Mucosa of rectum (tissue), 2 donors: ENCODE results near the gene SHC3.

Source experiments
- H3K27ac ChIP-seq, 2 donors: one replicate each; pipeline ENCODE4 v1.7.0; 2013; ENCODE audit warnings: inconsistent platforms in 2 of 2, low read depth in 2 of 2, low read length in 2 of 2
- H3K27me3 ChIP-seq, 2 donors: one replicate each; pipeline ENCODE4 v1.7.0; 2013; ENCODE audit warnings: low read length in 2 of 2; ENCODE audit not compliant: control insufficient read depth in 2 of 2, insufficient read depth in 2 of 2
- H3K36me3 ChIP-seq, 2 donors: one replicate each; pipeline ENCODE4 v1.7.0; 2013; ENCODE audit warnings: low read length in 2 of 2; ENCODE audit not compliant: control insufficient read depth in 2 of 2, insufficient read depth in 2 of 2
- H3K4me1 ChIP-seq, 2 donors: one replicate each; pipeline ENCODE4 v1.7.0; 2013; ENCODE audit warnings: low read length in 2 of 2, mild to moderate bottlenecking in 1 of 2; ENCODE audit not compliant: control insufficient read depth in 2 of 2, insufficient read depth in 2 of 2
- H3K4me3 ChIP-seq, 2 donors: one replicate each; pipeline ENCODE4 v1.7.0; 2013; ENCODE audit warnings: low read length in 2 of 2
- H3K9ac ChIP-seq, 2 donors: one replicate each; pipeline ENCODE4 v1.7.0; 2013; ENCODE audit warnings: low read length in 2 of 2, low read depth in 1 of 2, mild to moderate bottlenecking in 1 of 2
- H3K9me3 ChIP-seq, 2 donors: one replicate each; pipeline ENCODE4 v1.7.0; 2013; ENCODE audit warnings: low read length in 2 of 2; ENCODE audit not compliant: control insufficient read depth in 2 of 2
- donor health status: healthy.
- donor health status: Normal muscosa, but diverticular disease.

SHC3 gene

GRCh38 chr9:88984543-88984883 lies 194.1 kb downstream of the SHC3 start:
- Histone ChIP-seq H3K9ac (no peak overlapping the region), H3K36me3 (no peaks in the 10 kb centered on the region), H3K27me3 (no peaks in the 10 kb centered on the region)

GRCh38 chr9:88983865-88984542 lies 194.6 kb downstream of the SHC3 start:
- no peaks in the 10 kb centered on the region for H3K4me1 ChIP-seq
- H3K27me3 ChIP-seq = no peaks in the 10 kb centered on the region
- H3K9me3 ChIP-seq = no peaks in the 10 kb centered on the region
- no peak overlapping the region for H3K4me3 ChIP-seq
- no peak overlapping the region for H3K27ac ChIP-seq
- H3K36me3 ChIP-seq = no peaks in the 10 kb centered on the region
- no peak overlapping the region for H3K9ac ChIP-seq

More at GRCh38 chr9:88984543-88984883, 194.1 kb downstream of the SHC3 start:
- no peaks in the 10 kb centered on the region for H3K4me1 ChIP-seq
- H3K9me3 ChIP-seq = no peaks in the 10 kb centered on the region
- H3K4me3 ChIP-seq = no peak overlapping the region
- H3K27ac ChIP-seq = no peak overlapping the region

- Histone ChIP-seq H3K9me3 (no peaks in the 10 kb centered on the region), H3K27ac (no peak overlapping the region), H3K9ac (no peak overlapping the region), H3K4me1 (peaks cover 0 to 2% of the 10 kb centered on the region in 2 donors), H3K4me3 (no peak overlapping the region), H3K27me3 (no peaks in the 10 kb centered on the region), H3K36me3 (no peaks in the 10 kb centered on the region)
These were observed 197.8 kb downstream of the SHC3 start for GRCh38 chr9:88980740-88981203.

- Histone ChIP-seq H3K4me3 (no peak overlapping the region), H3K36me3 (no peaks in the 10 kb centered on the region), H3K9ac (no peak overlapping the region), H3K4me1 (peaks cover 0 to 2% of the 10 kb centered on the region in 2 donors), H3K27ac (no peak overlapping the region), H3K27me3 (no peaks in the 10 kb centered on the region), H3K9me3 (no peaks in the 10 kb centered on the region)
These were observed 198.8 kb downstream of the SHC3 start for GRCh38 chr9:88979791-88980190.

- Histone ChIP-seq H3K36me3 (no peaks in the 10 kb centered on the region), H3K4me3 (no peak overlapping the region), H3K27me3 (no peaks in the 10 kb centered on the region), H3K9me3 (no peaks in the 10 kb centered on the region), H3K4me1 (peaks cover 0 to 2% of the 10 kb centered on the region in 2 donors), H3K27ac (no peak overlapping the region), H3K9ac (no peak overlapping the region)
These were observed 199.6 kb downstream of the SHC3 start for GRCh38 chr9:88979021-88979420.

GRCh38 chr9:88978034-88978433 lies 200.6 kb downstream of the SHC3 start:
- no peaks in the 10 kb centered on the region for H3K9me3 ChIP-seq
- no peak overlapping the region for H3K27ac ChIP-seq
- H3K36me3 ChIP-seq = no peaks in the 10 kb centered on the region
- H3K27me3 ChIP-seq = no peaks in the 10 kb centered on the region
- peaks cover 0 to 2% of the 10 kb centered on the region in 2 donors for H3K4me1 ChIP-seq
- H3K4me3 ChIP-seq = no peak overlapping the region
- no peak overlapping the region for H3K9ac ChIP-seq

GRCh38 chr9:88976890-88977257 lies 201.7 kb downstream of the SHC3 start:
- H3K27me3 ChIP-seq = no peaks in the 10 kb centered on the region
- H3K36me3 ChIP-seq = no peaks in the 10 kb centered on the region
- no peaks in the 10 kb centered on the region for H3K9me3 ChIP-seq
- no peak overlapping the region for H3K27ac ChIP-seq
- H3K9ac ChIP-seq = no peak overlapping the region
- no peak overlapping the region for H3K4me3 ChIP-seq
- peaks cover 0 to 2% of the 10 kb centered on the region in 2 donors for H3K4me1 ChIP-seq

- no peak overlapping the region for H3K9ac ChIP-seq
- no peaks in the 10 kb centered on the region for H3K9me3 ChIP-seq
- H3K4me1 ChIP-seq = peaks cover 0 to 2% of the 10 kb centered on the region in 2 donors
- no peak overlapping the region for H3K4me3 ChIP-seq
- H3K27me3 ChIP-seq = no peaks in the 10 kb centered on the region
- H3K36me3 ChIP-seq = no peaks in the 10 kb centered on the region
- no peak overlapping the region for H3K27ac ChIP-seq
These were observed 202.4 kb downstream of the SHC3 start for GRCh38 chr9:88975966-88976889.

GRCh38 chr9:88974641-88975040 lies 204.0 kb downstream of the SHC3 start:
- Histone ChIP-seq H3K27ac (no peak overlapping the region), H3K4me3 (no peak overlapping the region), H3K27me3 (no peaks in the 10 kb centered on the region), H3K4me1 (peaks cover 0 to 2% of the 10 kb centered on the region in 2 donors), H3K9ac (no peak overlapping the region), H3K36me3 (no peaks in the 10 kb centered on the region), H3K9me3 (no peaks in the 10 kb centered on the region)

GRCh38 chr9:88973281-88974045 lies 205.2 kb downstream of the SHC3 start:
- H3K27ac ChIP-seq = no peak overlapping the region
- no peak overlapping the region for H3K9ac ChIP-seq
- H3K9me3 ChIP-seq = no peaks in the 10 kb centered on the region
- H3K27me3 ChIP-seq = no peaks in the 10 kb centered on the region
- H3K4me3 ChIP-seq = no peak overlapping the region
- H3K4me1 ChIP-seq = no peaks in the 10 kb centered on the region
- H3K36me3 ChIP-seq = no peaks in the 10 kb centered on the region
